WTC11 (cell line): ENCODE data around the gene XRN1.

ENCODE experiments used
- E2F1 ChIP-seq: sonication (generic); formaldehyde crosslinking; IDR thresholded peaks from 2 replicates; pipeline ENCODE4 v1.8.0; 2022; ENCODE audit warnings: mild to moderate bottlenecking, missing genetic modification reagents
- FOXP4 ChIP-seq: sonication (generic); formaldehyde crosslinking; IDR thresholded peaks from 2 replicates; pipeline ENCODE4 v1.8.0; 2022; ENCODE audit warnings: mild to moderate bottlenecking, missing genetic modification reagents
- NFYB ChIP-seq: sonication (generic); formaldehyde crosslinking; conservative IDR thresholded peaks from 2 replicates; pipeline ENCODE4 v1.8.0; 2022; ENCODE audit warnings: low read depth, missing genetic modification reagents
- TF ChIP-seq, protein P1 (sequence below): sonication (generic); formaldehyde crosslinking; IDR thresholded peaks from 2 replicates; pipeline ENCODE4 v1.8.1; 2022; ENCODE audit warnings: low read depth, missing genetic modification reagents, borderline replicate concordance
- TF ChIP-seq, protein P2 (sequence below): fragments of 200-600 bp; IDR thresholded peaks from 2 replicates; pipeline ENCODE4 v1.8.0; 2022; ENCODE audit warnings: antibody characterized with exemption
- TF ChIP-seq, protein P3 (sequence below): sonication (generic); formaldehyde crosslinking; IDR thresholded peaks from 2 replicates; pipeline ENCODE4 v1.8.1; 2023; ENCODE audit warnings: mild to moderate bottlenecking, missing genetic modification reagents, moderate library complexity
- TF ChIP-seq, protein P4 (sequence below): sonication (generic); formaldehyde crosslinking; IDR thresholded peaks from 2 replicates; pipeline ENCODE4 v1.8.1; 2022; ENCODE audit warnings: mild to moderate bottlenecking, missing genetic modification reagents, moderate library complexity, borderline replicate concordance

- TF ChIP-seq, protein P1, sequence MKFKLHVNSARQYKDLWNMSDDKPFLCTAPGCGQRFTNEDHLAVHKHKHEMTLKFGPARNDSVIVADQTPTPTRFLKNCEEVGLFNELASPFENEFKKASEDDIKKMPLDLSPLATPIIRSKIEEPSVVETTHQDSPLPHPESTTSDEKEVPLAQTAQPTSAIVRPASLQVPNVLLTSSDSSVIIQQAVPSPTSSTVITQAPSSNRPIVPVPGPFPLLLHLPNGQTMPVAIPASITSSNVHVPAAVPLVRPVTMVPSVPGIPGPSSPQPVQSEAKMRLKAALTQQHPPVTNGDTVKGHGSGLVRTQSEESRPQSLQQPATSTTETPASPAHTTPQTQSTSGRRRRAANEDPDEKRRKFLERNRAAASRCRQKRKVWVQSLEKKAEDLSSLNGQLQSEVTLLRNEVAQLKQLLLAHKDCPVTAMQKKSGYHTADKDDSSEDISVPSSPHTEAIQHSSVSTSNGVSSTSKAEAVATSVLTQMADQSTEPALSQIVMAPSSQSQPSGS (CRISPR knock-in tag): no peak
- TF ChIP-seq, protein P2, sequence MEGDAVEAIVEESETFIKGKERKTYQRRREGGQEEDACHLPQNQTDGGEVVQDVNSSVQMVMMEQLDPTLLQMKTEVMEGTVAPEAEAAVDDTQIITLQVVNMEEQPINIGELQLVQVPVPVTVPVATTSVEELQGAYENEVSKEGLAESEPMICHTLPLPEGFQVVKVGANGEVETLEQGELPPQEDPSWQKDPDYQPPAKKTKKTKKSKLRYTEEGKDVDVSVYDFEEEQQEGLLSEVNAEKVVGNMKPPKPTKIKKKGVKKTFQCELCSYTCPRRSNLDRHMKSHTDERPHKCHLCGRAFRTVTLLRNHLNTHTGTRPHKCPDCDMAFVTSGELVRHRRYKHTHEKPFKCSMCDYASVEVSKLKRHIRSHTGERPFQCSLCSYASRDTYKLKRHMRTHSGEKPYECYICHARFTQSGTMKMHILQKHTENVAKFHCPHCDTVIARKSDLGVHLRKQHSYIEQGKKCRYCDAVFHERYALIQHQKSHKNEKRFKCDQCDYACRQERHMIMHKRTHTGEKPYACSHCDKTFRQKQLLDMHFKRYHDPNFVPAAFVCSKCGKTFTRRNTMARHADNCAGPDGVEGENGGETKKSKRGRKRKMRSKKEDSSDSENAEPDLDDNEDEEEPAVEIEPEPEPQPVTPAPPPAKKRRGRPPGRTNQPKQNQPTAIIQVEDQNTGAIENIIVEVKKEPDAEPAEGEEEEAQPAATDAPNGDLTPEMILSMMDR: no peak
- TF ChIP-seq NFYB (CRISPR knock-in tag): no peak
- no peak for TF ChIP-seq FOXP4
- TF ChIP-seq E2F1 (CRISPR knock-in tag): no peak
- TF ChIP-seq, protein P3, sequence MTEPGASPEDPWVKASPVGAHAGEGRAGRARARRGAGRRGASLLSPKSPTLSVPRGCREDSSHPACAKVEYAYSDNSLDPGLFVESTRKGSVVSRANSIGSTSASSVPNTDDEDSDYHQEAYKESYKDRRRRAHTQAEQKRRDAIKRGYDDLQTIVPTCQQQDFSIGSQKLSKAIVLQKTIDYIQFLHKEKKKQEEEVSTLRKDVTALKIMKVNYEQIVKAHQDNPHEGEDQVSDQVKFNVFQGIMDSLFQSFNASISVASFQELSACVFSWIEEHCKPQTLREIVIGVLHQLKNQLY (CRISPR knock-in tag): no peak
- TF ChIP-seq, protein P4, sequence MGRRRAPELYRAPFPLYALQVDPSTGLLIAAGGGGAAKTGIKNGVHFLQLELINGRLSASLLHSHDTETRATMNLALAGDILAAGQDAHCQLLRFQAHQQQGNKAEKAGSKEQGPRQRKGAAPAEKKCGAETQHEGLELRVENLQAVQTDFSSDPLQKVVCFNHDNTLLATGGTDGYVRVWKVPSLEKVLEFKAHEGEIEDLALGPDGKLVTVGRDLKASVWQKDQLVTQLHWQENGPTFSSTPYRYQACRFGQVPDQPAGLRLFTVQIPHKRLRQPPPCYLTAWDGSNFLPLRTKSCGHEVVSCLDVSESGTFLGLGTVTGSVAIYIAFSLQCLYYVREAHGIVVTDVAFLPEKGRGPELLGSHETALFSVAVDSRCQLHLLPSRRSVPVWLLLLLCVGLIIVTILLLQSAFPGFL (CRISPR knock-in tag): no peak
Observed at GRCh38 chr3:142310439-142310838, 137.4 kb downstream of the XRN1 start.
